Endodermal cell (in vitro differentiated cells): ENCODE measurements around the gene LHPP. TPM values are rescaled to one million over a fixed set of nuclear protein-coding genes. Genes with fewer than 3 reads are reported as not detected.
A peak's percentile ranks its signal among the peaks of the same experiment; 100 is the strongest.

ENCODE experiments used
- DNase-seq: peaks from one replicate; pipeline ENCODE4 v3.0.0-alpha.2; 2017
- H3K27ac ChIP-seq: 2 replicates; pipeline ENCODE4 v1.5.1; 2013; ENCODE audit warnings: mild to moderate bottlenecking, low read depth, low read length, moderate library complexity
- H3K27me3 ChIP-seq: 2 replicates; pipeline ENCODE4 v1.6.1; 2013; ENCODE audit warnings: mild to moderate bottlenecking, low read length, moderate library complexity; ENCODE audit not compliant: insufficient read depth, control insufficient read depth, poor library complexity, severe bottlenecking
- H3K36me3 ChIP-seq: 2 replicates; pipeline ENCODE4 v1.7.0; 2013; ENCODE audit warnings: mild to moderate bottlenecking, low read length, moderate library complexity; ENCODE audit not compliant: control insufficient read depth, insufficient read depth
- H3K4me1 ChIP-seq: one replicate; pipeline ENCODE4 v1.7.0; 2013; ENCODE audit warnings: low read length; ENCODE audit not compliant: control insufficient read depth, insufficient read depth
- H3K4me3 ChIP-seq: 2 replicates; pipeline ENCODE4 v1.5.1; 2013; ENCODE audit warnings: mild to moderate bottlenecking, low read length, moderate library complexity
- H3K9ac ChIP-seq: 2 replicates; pipeline ENCODE4 v1.6.1; 2013; ENCODE audit warnings: mild to moderate bottlenecking, low read length, moderate library complexity; ENCODE audit not compliant: poor library complexity, severe bottlenecking; ENCODE audit errors: extremely low read depth
- H3K9me3 ChIP-seq: 2 replicates; pipeline ENCODE4 v1.6.1; 2013; ENCODE audit warnings: mild to moderate bottlenecking, low read length, moderate library complexity; ENCODE audit not compliant: control insufficient read depth
- H3K27ac Mint-ChIP-seq: 2 replicates; pipeline ENCODE4 v1.8.0; 2020; ENCODE audit warnings: mixed read lengths
- H3K27me3 Mint-ChIP-seq: 2 replicates; pipeline ENCODE4 v1.8.0; 2021; ENCODE audit warnings: mild to moderate bottlenecking, mixed read lengths; ENCODE audit not compliant: insufficient read depth
- H3K36me3 Mint-ChIP-seq: 2 replicates; pipeline ENCODE4 v1.8.0; 2020; ENCODE audit warnings: low read depth, mixed read lengths
- H3K4me1 Mint-ChIP-seq: 2 replicates; pipeline ENCODE4 v1.8.0; 2020; ENCODE audit warnings: mixed read lengths
- H3K4me3 Mint-ChIP-seq: 2 replicates; pipeline ENCODE4 v1.8.0; 2020; ENCODE audit warnings: mild to moderate bottlenecking, moderate library complexity, mixed read lengths
- H3K9me3 Mint-ChIP-seq: 2 replicates; pipeline ENCODE4 v1.8.0; 2020; ENCODE audit warnings: mild to moderate bottlenecking, mixed read lengths
- WGBS, 2 experiments: methylation state at CpG; one replicate each; pipeline versions ENCODE4 v1.1.5 to v1.1.7; 2013; ENCODE audit warnings: missing lambda C conversion rate in 2 of 2, mixed read lengths in 1 of 2; ENCODE audit not compliant: insufficient coverage in 1 of 2, insufficient read length in 1 of 2; 5-methylcytosine and 5-hydroxymethylcytosine counted together
- total RNA-seq, 2 donors: library from RNA; stranded (reverse); fragmentation: NEBNext Ultra II Directional in 1 of 2; extraction: Animal tissue kit (Norgen Biotek cat#: 25700) in 1 of 2; gene quantifications; 2 replicates in 1 of 2; 3 replicates in 1 of 2; pipeline ENCODE4 v1.2.1, GENCODE V29; 2021
- TF ChIP-seq, protein P1 (sequence below): fragments of 200-600 bp; sonication (generic); conservative IDR thresholded peaks from 2 replicates; pipeline ENCODE4 v1.5.0; 2021; ENCODE audit warnings: antibody characterized with exemption, mild to moderate bottlenecking

The LHPP gene
- total RNA-seq, 2 donors from 2014 or later, result 23.3 to 24.8 TPM

DNA sequence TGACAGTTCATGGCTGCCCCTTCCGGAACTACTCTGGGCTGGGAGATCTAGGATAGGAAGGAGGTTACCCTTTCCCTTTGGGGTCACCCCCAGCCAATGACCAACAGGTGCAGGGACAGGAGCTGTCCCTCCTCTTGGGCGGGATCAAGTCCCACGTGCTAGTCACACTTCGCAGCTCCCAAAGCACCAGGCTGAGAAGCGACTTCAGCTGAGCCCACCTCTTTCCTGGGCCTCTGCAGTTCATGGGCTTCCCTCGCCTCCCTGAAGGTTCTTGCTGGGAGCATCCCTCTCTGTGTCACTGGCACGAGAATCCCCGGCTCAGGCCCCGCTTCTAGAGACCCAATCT lies 167.0 kb downstream of the LHPP start:
- Mint-ChIP-seq H3K4me1 (peaks cover 19% of the 10 kb centered on the region), H3K9me3 (no peaks in the 10 kb centered on the region), H3K36me3 (no peaks in the 10 kb centered on the region), H3K27me3 (no peaks in the 10 kb centered on the region), H3K4me3 (no peak overlapping the region), H3K27ac (peak overlapping the region; percentile 46)
- H3K4me3 ChIP-seq, result no peak overlapping the region
- no peaks in the 10 kb centered on the region for H3K9me3 ChIP-seq
- DNase-seq, result no peak
- H3K36me3 ChIP-seq, result no peaks in the 10 kb centered on the region
- H3K9ac ChIP-seq, result no peak overlapping the region
- H3K4me1 ChIP-seq, result peaks cover 13% of the 10 kb centered on the region
- TF ChIP-seq, protein P1, sequence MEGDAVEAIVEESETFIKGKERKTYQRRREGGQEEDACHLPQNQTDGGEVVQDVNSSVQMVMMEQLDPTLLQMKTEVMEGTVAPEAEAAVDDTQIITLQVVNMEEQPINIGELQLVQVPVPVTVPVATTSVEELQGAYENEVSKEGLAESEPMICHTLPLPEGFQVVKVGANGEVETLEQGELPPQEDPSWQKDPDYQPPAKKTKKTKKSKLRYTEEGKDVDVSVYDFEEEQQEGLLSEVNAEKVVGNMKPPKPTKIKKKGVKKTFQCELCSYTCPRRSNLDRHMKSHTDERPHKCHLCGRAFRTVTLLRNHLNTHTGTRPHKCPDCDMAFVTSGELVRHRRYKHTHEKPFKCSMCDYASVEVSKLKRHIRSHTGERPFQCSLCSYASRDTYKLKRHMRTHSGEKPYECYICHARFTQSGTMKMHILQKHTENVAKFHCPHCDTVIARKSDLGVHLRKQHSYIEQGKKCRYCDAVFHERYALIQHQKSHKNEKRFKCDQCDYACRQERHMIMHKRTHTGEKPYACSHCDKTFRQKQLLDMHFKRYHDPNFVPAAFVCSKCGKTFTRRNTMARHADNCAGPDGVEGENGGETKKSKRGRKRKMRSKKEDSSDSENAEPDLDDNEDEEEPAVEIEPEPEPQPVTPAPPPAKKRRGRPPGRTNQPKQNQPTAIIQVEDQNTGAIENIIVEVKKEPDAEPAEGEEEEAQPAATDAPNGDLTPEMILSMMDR, result no peak
- no peaks in the 10 kb centered on the region for H3K27me3 ChIP-seq
- H3K27ac ChIP-seq, result no peak overlapping the region
- 89 to 97% methylated on average over 7 to 9 of the region's 9 CpGs for WGBS, 2 experiments

GRCh38 chr10:124629415-124629814 lies 167.8 kb downstream of the LHPP start:
- no peak overlapping the region for H3K9ac ChIP-seq
- no peaks in the 10 kb centered on the region for H3K27me3 ChIP-seq
- no peaks in the 10 kb centered on the region for H3K36me3 ChIP-seq
- no peak for DNase-seq
- H3K9me3 ChIP-seq, result no peaks in the 10 kb centered on the region
- Mint-ChIP-seq H3K9me3 (no peaks in the 10 kb centered on the region), H3K27me3 (no peaks in the 10 kb centered on the region), H3K4me3 (no peak overlapping the region), H3K27ac (peak overlapping the region; percentile 45), H3K36me3 (peaks cover 6% of the 10 kb centered on the region), H3K4me1 (peaks cover 19% of the 10 kb centered on the region)
- no peak overlapping the region for H3K4me3 ChIP-seq
- H3K27ac ChIP-seq, result no peak overlapping the region
- WGBS, 2 experiments, result 90 to 100% methylated on average over 4 to 6 of the region's 6 CpGs
- TF ChIP-seq, protein P1, result no peak
- peaks cover 13% of the 10 kb centered on the region for H3K4me1 ChIP-seq

GRCh38 chr10:124629842-124630241 lies 168.2 kb downstream of the LHPP start:
- no peaks in the 10 kb centered on the region for H3K36me3 ChIP-seq
- TF ChIP-seq, protein P1, result no peak
- H3K27ac Mint-ChIP-seq, result no peak overlapping the region
- no peaks in the 10 kb centered on the region for H3K27me3 ChIP-seq
- H3K4me1 Mint-ChIP-seq, result peaks cover 19% of the 10 kb centered on the region
- no peak overlapping the region for H3K27ac ChIP-seq
- no peak for DNase-seq
- no peak overlapping the region for H3K9ac ChIP-seq
- H3K4me3 ChIP-seq, result no peak overlapping the region
- no peak overlapping the region for H3K4me3 Mint-ChIP-seq
- WGBS, 2 experiments, result 93 to 97% methylated on average over 5 to 6 of the region's 6 CpGs
- H3K9me3 ChIP-seq, result no peaks in the 10 kb centered on the region
- peaks cover 13% of the 10 kb centered on the region for H3K4me1 ChIP-seq
- peaks cover 3% of the 10 kb centered on the region for H3K9me3 Mint-ChIP-seq
- peaks cover 10% of the 10 kb centered on the region for H3K36me3 Mint-ChIP-seq
- no peaks in the 10 kb centered on the region for H3K27me3 Mint-ChIP-seq
